Measurements from ENCODE around the gene TCFL5. TPM values are rescaled to one million over a fixed set of nuclear protein-coding genes. Genes with fewer than 3 reads are reported as not detected.

TCFL5 gene
- total RNA-seq, 4 donors from 2014 or later, result 5.2 to 8.4 (median 7.2) TPM

GRCh38 chr20:62792182-62792939 lies 69.3 kb downstream of the TCFL5 start:
- TF ChIP-seq POLR2A (IDR thresholded peaks at IDR 0.05) (no peak), CTCF (IDR thresholded peaks at IDR 0.05) (no peak)
- Histone ChIP-seq H3K27ac (no peak overlapping the region), H3K4me3 (no peak overlapping the region), H3K4me1 (peaks cover 8 to 44% (median 13%) of the 10 kb centered on the region in 3 donors), H3K9me3 (no peaks in the 10 kb centered on the region), H3K27me3 (no peaks in the 10 kb centered on the region), H3K36me3 (peaks cover 0 to 1% (median 0%) of the 10 kb centered on the region in 3 donors)
- WGBS, 2 donors, result 55 to 65% methylated on average over 4 to 8 of the region's 9 CpGs
- intact Hi-C loops (cut with DNase I), result no loop called here
- DNase-seq, result no peak

GRCh38 chr20:62791301-62792181 lies 70.1 kb downstream of the TCFL5 start:
- Histone ChIP-seq H3K36me3 (no peaks in the 10 kb centered on the region), H3K27me3 (peaks cover 0 to 3% (median 0%) of the 10 kb centered on the region in 4 donors), H3K4me3 (no peak overlapping the region), H3K9me3 (no peaks in the 10 kb centered on the region), H3K4me1 (peaks cover 3 to 36% (median 5%) of the 10 kb centered on the region in 3 donors), H3K27ac (no peak overlapping the region)
- intact Hi-C loops (cut with DNase I), result no loop called here
- TF ChIP-seq CTCF (IDR thresholded peaks at IDR 0.05) (peak; percentile 77 to 94 (median 89)), POLR2A (IDR thresholded peaks at IDR 0.05) (no peak)
- WGBS, 2 donors, result 25 to 32% methylated on average over 16 to 19 of the region's 23 CpGs
- DNase-seq, result no peak

Small RNA genes within 50 kb of the gene (small RNA-seq; reads per million reads assigned to genes)
- 0 reads per million in 4 donors for gene DPH3P1

Other genes starting within 250 kb of the TCFL5 start
- gene SLCO4A1, start 219.3 kb downstream of the TCFL5 start, total RNA-seq, result 10 to 100 TPM in 3 of 4 donors, 1 to 10 TPM in 1; 6.7 to 22.1 (median 14.4) TPM
- gene NTSR1, start 153.0 kb downstream of the TCFL5 start, total RNA-seq, result under 1 TPM in 2 of 4 donors, not detected in 2; 0.06 to 0.09 TPM
- 10 to 100 TPM in 1 of 4 donors, 1 to 10 TPM in 3; 5.7 to 10.1 (median 9.8) TPM for gene MRGBP, start 65.3 kb downstream of the TCFL5 start, total RNA-seq
- gene OGFR, start 57.0 kb downstream of the TCFL5 start, total RNA-seq, result 10 to 100 TPM; 19.1 to 41.4 (median 27.3) TPM
- gene COL9A3, start 44.8 kb downstream of the TCFL5 start, total RNA-seq, result 1 to 10 TPM in 2 of 4 donors, not detected in 2; 2.2 to 2.3 TPM
- 10 to 100 TPM; 27.6 to 57.8 (median 36.7) TPM for gene DIDO1, start 64.7 kb upstream of the TCFL5 start, total RNA-seq
- 10 to 100 TPM; 41.0 to 51.2 (median 44.1) TPM for gene GID8, start 76.3 kb upstream of the TCFL5 start, total RNA-seq
- 1 to 10 TPM in 2 of 4 donors, under 1 TPM in 2; 0.31 to 3.9 (median 1.4) TPM for gene SLC17A9, start 90.9 kb upstream of the TCFL5 start, total RNA-seq
- not detected for gene BHLHE23, start 145.1 kb upstream of the TCFL5 start, total RNA-seq

Measured in esophagus squamous epithelium (tissue), 5 donors.